Esophagus muscularis mucosa (tissue), 4 donors: ENCODE data around the gene STX18. TPM values are rescaled to one million over a fixed set of nuclear protein-coding genes. Genes with fewer than 3 reads are reported as not detected.

Source experiments
- DNase-seq: peaks from one replicate; pipeline ENCODE4 v3.0.0-alpha.2; 2017; ENCODE audit errors: extremely low spot score
- H3K27ac ChIP-seq, 4 donors: fragments of 200-600 bp; sonication (generic); replicated peaks in 1 of 4; 1 replicate in 3 of 4; 2 replicates in 1 of 4; pipeline ENCODE4 v1.5.1; 2016 to 2019; ENCODE audit warnings: mild to moderate bottlenecking in 1 of 4
- H3K27me3 ChIP-seq, 4 donors: fragments of 200-600 bp; sonication (generic); one replicate each; pipeline versions ENCODE4 v1.5.1 to v1.6.0; 2016 to 2019
- H3K36me3 ChIP-seq, 4 donors: fragments of 200-600 bp; sonication (generic); one replicate each; pipeline ENCODE4 v1.5.1; 2016 to 2019
- H3K4me1 ChIP-seq, 4 donors: fragments of 200-600 bp; sonication (generic); one replicate each; pipeline ENCODE4 v1.5.1; 2016 to 2019
- H3K4me3 ChIP-seq, 4 donors: fragments of 200-600 bp; sonication (generic); 1 replicate in 2 of 4; 2 replicates in 2 of 4; pipeline ENCODE4 v1.5.1; 2016 to 2019; ENCODE audit warnings: mild to moderate bottlenecking in 4 of 4, moderate library complexity in 1 of 4
- H3K9me3 ChIP-seq, 4 donors: fragments of 200-600 bp; sonication (generic); 1 replicate in 3 of 4; 2 replicates in 1 of 4; pipeline ENCODE4 v1.5.1; 2016 to 2019
- CTCF ChIP-seq, 3 experiments: fragments of 200-600 bp in 2 of 3; fragments of 450-650 bp in 1 of 3; sonication (generic) in 2 of 3; IDR thresholded peaks; one replicate each; pipeline ENCODE4 v1.5.1; 2017 to 2019; ENCODE audit warnings: antibody characterized with exemption in 3 of 3, mild to moderate bottlenecking in 2 of 3, moderate library complexity in 1 of 3
- EP300 ChIP-seq: sonication (generic); formaldehyde crosslinking; IDR thresholded peaks from one replicate; pipeline ENCODE4 v1.6.1; 2017; ENCODE audit warnings: antibody characterized with exemption
- POLR2A ChIP-seq: fragments of 450-650 bp; IDR thresholded peaks from one replicate; pipeline ENCODE4 v1.6.1; 2017; ENCODE audit warnings: antibody characterized with exemption, moderate library complexity, mild to moderate bottlenecking, low read depth
- POLR2AphosphoS5 ChIP-seq, 2 donors: sonication (generic); formaldehyde crosslinking; IDR thresholded peaks; one replicate each; pipeline ENCODE4 v1.6.1; 2017; ENCODE audit warnings: antibody characterized with exemption in 2 of 2
- WGBS: methylation state at CpG from one replicate; pipeline ENCODE4 v1.1.5; 2018; 5-methylcytosine and 5-hydroxymethylcytosine counted together
- intact Hi-C: fragments of 100-400 bp; cut with DNase I; formaldehyde crosslinking; loops from one replicate; pipeline ENCODE4 v1.15.1; 2023
- total RNA-seq, 4 donors: library from RNA; depleted of rRNA; stranded (reverse); fragments of >200 nt; gene quantifications; one replicate each; pipeline versions ENCODE4 v1.1.0 to v1.2.1, GENCODE V29; 2016

Gene STX18
- total RNA-seq, 4 donors from 2014 or later = 14.5 to 21.0 (median 17.8) TPM

GRCh38 chr4:4479366-4479765, 62.5 kb downstream of the STX18 start:
- Histone ChIP-seq H3K4me1 (peaks cover 0 to 29% (median 18%) of the 10 kb centered on the region in 4 donors), H3K27ac (no peak overlapping the region), H3K9me3 (no peaks in the 10 kb centered on the region), H3K4me3 (no peak overlapping the region), H3K36me3 (no peaks in the 10 kb centered on the region), H3K27me3 (no peaks in the 10 kb centered on the region)
- WGBS = 93% methylated on average over 2 of the region's 2 CpGs
- intact Hi-C loops = no loop called here
- no peak for TF ChIP-seq POLR2AphosphoS5 (IDR thresholded peaks at IDR 0.05)
- TF ChIP-seq CTCF (IDR thresholded peaks at IDR 0.05) = no peak
- TF ChIP-seq EP300 = no peak
- TF ChIP-seq POLR2A = no peak
- peak; percentile 53 for DNase-seq

- H3K27me3 ChIP-seq = no peaks in the 10 kb centered on the region
- no peak for DNase-seq
- H3K4me3 ChIP-seq = no peak overlapping the region
- TF ChIP-seq CTCF (IDR thresholded peaks at IDR 0.05) = no peak
- no peak for TF ChIP-seq POLR2AphosphoS5 (IDR thresholded peaks at IDR 0.05)
- TF ChIP-seq POLR2A = no peak
- no peak for TF ChIP-seq EP300
- 92% methylated on average over 10 of the region's 10 CpGs for WGBS
- H3K36me3 ChIP-seq = no peaks in the 10 kb centered on the region
- peaks cover 0 to 37% (median 18%) of the 10 kb centered on the region in 4 donors for H3K4me1 ChIP-seq
- H3K27ac ChIP-seq = no peak overlapping the region
- intact Hi-C loops = no loop called here
- no peaks in the 10 kb centered on the region for H3K9me3 ChIP-seq
Measured at GRCh38 chr4:4477796-4478195, 64.1 kb downstream of the STX18 start.

- Histone ChIP-seq H3K36me3 (no peaks in the 10 kb centered on the region), H3K9me3 (no peaks in the 10 kb centered on the region), H3K4me1 (peaks cover 0 to 41% (median 18%) of the 10 kb centered on the region in 4 donors), H3K27ac (no peak overlapping the region), H3K4me3 (no peak overlapping the region), H3K27me3 (no peaks in the 10 kb centered on the region)
- peak; percentile 50 for DNase-seq
- TF ChIP-seq EP300 = no peak
- TF ChIP-seq POLR2AphosphoS5 (IDR thresholded peaks at IDR 0.05) = no peak
- no peak for TF ChIP-seq CTCF (IDR thresholded peaks at IDR 0.05)
- no peak for TF ChIP-seq POLR2A
- intact Hi-C loops = no loop called here
- WGBS = 70% methylated on average over 3 of the region's 3 CpGs
Measured at GRCh38 chr4:4477391-4477790, 64.5 kb downstream of the STX18 start.

- no peaks in the 10 kb centered on the region for H3K27me3 ChIP-seq
- no peak overlapping the region for H3K4me3 ChIP-seq
- H3K4me1 ChIP-seq = peaks cover 0 to 24% (median 0%) of the 10 kb centered on the region in 4 donors
- H3K27ac ChIP-seq = no peak overlapping the region
- no peak for DNase-seq
- WGBS = 95% methylated on average over 3 of the region's 3 CpGs
- peaks cover 5 to 20% (median 18%) of the 10 kb centered on the region in 4 donors for H3K36me3 ChIP-seq
- intact Hi-C loops = no loop called here
- no peaks in the 10 kb centered on the region for H3K9me3 ChIP-seq
- TF ChIP-seq CTCF (IDR thresholded peaks at IDR 0.05) (no peak), EP300 (no peak)
Measured at GRCh38 chr4:4474476-4474875, 67.4 kb downstream of the STX18 start.

- peaks cover 13 to 40% (median 32%) of the 10 kb centered on the region in 4 donors for H3K36me3 ChIP-seq
- no peak overlapping the region for H3K4me3 ChIP-seq
- no peak for TF ChIP-seq CTCF (IDR thresholded peaks at IDR 0.05)
- no peak for TF ChIP-seq POLR2AphosphoS5 (IDR thresholded peaks at IDR 0.05)
- no peak for TF ChIP-seq POLR2A
- TF ChIP-seq EP300 = no peak
- H3K27me3 ChIP-seq = no peaks in the 10 kb centered on the region
- H3K9me3 ChIP-seq = no peaks in the 10 kb centered on the region
- intact Hi-C loops = no loop called here
- H3K4me1 ChIP-seq = peaks cover 0 to 24% (median 0%) of the 10 kb centered on the region in 4 donors
- 73% methylated on average over 8 of the region's 8 CpGs for WGBS
- no peak overlapping the region for H3K27ac ChIP-seq
- DNase-seq = no peak
Measured at GRCh38 chr4:4472344-4472958, 69.4 kb downstream of the STX18 start.
